Left renal pelvis (tissue), 4 donors: ENCODE data around the gene CDKL5. TPM values are rescaled to one million over a fixed set of nuclear protein-coding genes. Genes with fewer than 3 reads are reported as not detected.

Experiments
- DNase-seq, 4 donors: peaks; one replicate each; pipeline ENCODE4 v3.0.0-alpha.2; 2013; ENCODE audit warnings: low read depth in 4 of 4, low spot score in 3 of 4
- polyA plus RNA-seq, 4 donors: library from polyadenylated mRNA; unstranded; fragments of 120-200 nt; gene quantifications; one replicate each; pipeline ENCODE4 v1.2.1, GENCODE V29; 2013; ENCODE audit not compliant: insufficient read length in 4 of 4

Gene CDKL5
- polyA plus RNA-seq, 4 donors: 13.5 to 17.0 (median 16.2) TPM

GRCh38 chrX:18639280-18639679, 213.9 kb downstream of the CDKL5 start:
- no peak for DNase-seq

- no peak for DNase-seq
Measured at GRCh38 chrX:18640686-18641085, 215.3 kb downstream of the CDKL5 start.

GRCh38 chrX:18643243-18643642, 217.8 kb downstream of the CDKL5 start:
- no peak for DNase-seq

GRCh38 chrX:18643853-18644252, 218.4 kb downstream of the CDKL5 start:
- no peak for DNase-seq

GRCh38 chrX:18647621-18648020, 222.2 kb downstream of the CDKL5 start:
- no peak for DNase-seq

- DNase-seq: no peak
Measured at GRCh38 chrX:18649498-18649951, 224.1 kb downstream of the CDKL5 start.

- no peak for DNase-seq
Measured at GRCh38 chrX:18650662-18651061, 225.3 kb downstream of the CDKL5 start.

- DNase-seq: no peak
Measured at GRCh38 chrX:18652636-18653035, 227.2 kb downstream of the CDKL5 start.

- DNase-seq: no peak
Measured at GRCh38 chrX:18654875-18655836, 229.7 kb downstream of the CDKL5 start.

- DNase-seq: no peak
Measured at GRCh38 chrX:18661273-18661672, 235.9 kb downstream of the CDKL5 start.

- no peak for DNase-seq
Measured at GRCh38 chrX:18664947-18665346, 239.5 kb downstream of the CDKL5 start.

- DNase-seq: no peak
Measured at GRCh38 chrX:18666614-18667013, 241.2 kb downstream of the CDKL5 start.

- no peak for DNase-seq
Measured at GRCh38 chrX:18668071-18668835, 242.8 kb downstream of the CDKL5 start.

- no peak for DNase-seq
Measured at GRCh38 chrX:18672008-18672407, 246.6 kb downstream of the CDKL5 start, which contains the start of gene RS1. Gene RS1, minus strand, starts transcription at chrX:18672108. Its CDS starts 40 bp downstream, at chrX:18672068.

GRCh38 chrX:18674417-18674787, 249.0 kb downstream of the CDKL5 start:
- DNase-seq: peak in 1 of 4 donors; percentile 36

GRCh38 chrX:18674788-18675735, 249.7 kb downstream of the CDKL5 start:
- DNase-seq: peak; percentile 58 to 70 (median 68)

GRCh38 chrX:18676050-18676449, 250.6 kb downstream of the CDKL5 start:
- DNase-seq: no peak

- DNase-seq: no peak
Measured at GRCh38 chrX:18676470-18676869, 251.1 kb downstream of the CDKL5 start.

- no peak for DNase-seq
Measured at GRCh38 chrX:18677161-18677869, 251.9 kb downstream of the CDKL5 start.

- DNase-seq: no peak
Measured at GRCh38 chrX:18681996-18682395, 256.6 kb downstream of the CDKL5 start.
